ENCODE measurements around the gene RSPO4.

GRCh38 chr20:1022871-1023270 is 20.8 kb upstream of the RSPO4 start:
- TF ChIP-seq REST (IDR thresholded peaks at IDR 0.05; ENCODE audit: borderline replicate concordance) (no peak), REST (CRISPR knock-in tag; IDR thresholded peaks at IDR 0.05; ENCODE audit: low read depth) (no peak), POLR2AphosphoS5 (IDR thresholded peaks at IDR 0.05; ENCODE audit: control insufficient read depth, insufficient read depth, low read depth, low read length) (no peak), CAMTA2 (CRISPR knock-in tag; conservative IDR thresholded peaks at IDR 0.05) (no peak), BCLAF1 (IDR thresholded peaks at IDR 0.05; ENCODE audit: borderline replicate concordance in 1 of 2, control insufficient read depth in 1 of 2, low read depth in 2 of 2, low read length in 1 of 2) (no peak), EZH2 (IDR thresholded peaks at IDR 0.05; ENCODE audit: borderline replicate concordance, low read depth, low read length) (no peak), CHD1 (IDR thresholded peaks at IDR 0.05; ENCODE audit: low read length) (no peak), IRF9 (tag; IDR thresholded peaks at IDR 0.05) (no peak), HNRNPL (IDR thresholded peaks at IDR 0.05; ENCODE audit: low read depth, low read length) (no peak), RB1 (IDR thresholded peaks at IDR 0.05; ENCODE audit: low read depth) (no peak)
- TF ChIP-seq, protein P1, sequence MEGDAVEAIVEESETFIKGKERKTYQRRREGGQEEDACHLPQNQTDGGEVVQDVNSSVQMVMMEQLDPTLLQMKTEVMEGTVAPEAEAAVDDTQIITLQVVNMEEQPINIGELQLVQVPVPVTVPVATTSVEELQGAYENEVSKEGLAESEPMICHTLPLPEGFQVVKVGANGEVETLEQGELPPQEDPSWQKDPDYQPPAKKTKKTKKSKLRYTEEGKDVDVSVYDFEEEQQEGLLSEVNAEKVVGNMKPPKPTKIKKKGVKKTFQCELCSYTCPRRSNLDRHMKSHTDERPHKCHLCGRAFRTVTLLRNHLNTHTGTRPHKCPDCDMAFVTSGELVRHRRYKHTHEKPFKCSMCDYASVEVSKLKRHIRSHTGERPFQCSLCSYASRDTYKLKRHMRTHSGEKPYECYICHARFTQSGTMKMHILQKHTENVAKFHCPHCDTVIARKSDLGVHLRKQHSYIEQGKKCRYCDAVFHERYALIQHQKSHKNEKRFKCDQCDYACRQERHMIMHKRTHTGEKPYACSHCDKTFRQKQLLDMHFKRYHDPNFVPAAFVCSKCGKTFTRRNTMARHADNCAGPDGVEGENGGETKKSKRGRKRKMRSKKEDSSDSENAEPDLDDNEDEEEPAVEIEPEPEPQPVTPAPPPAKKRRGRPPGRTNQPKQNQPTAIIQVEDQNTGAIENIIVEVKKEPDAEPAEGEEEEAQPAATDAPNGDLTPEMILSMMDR (IDR thresholded peaks at IDR 0.05 in 2 of 3, conservative IDR thresholded peaks at IDR 0.05 in 1 of 3; ENCODE audit: insufficient read depth in 2 of 3, low read depth in 1 of 3, low read length in 3 of 3), result no peak
- TF ChIP-seq, protein P2, sequence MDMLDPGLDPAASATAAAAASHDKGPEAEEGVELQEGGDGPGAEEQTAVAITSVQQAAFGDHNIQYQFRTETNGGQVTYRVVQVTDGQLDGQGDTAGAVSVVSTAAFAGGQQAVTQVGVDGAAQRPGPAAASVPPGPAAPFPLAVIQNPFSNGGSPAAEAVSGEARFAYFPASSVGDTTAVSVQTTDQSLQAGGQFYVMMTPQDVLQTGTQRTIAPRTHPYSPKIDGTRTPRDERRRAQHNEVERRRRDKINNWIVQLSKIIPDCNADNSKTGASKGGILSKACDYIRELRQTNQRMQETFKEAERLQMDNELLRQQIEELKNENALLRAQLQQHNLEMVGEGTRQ (CRISPR knock-in tag; IDR thresholded peaks at IDR 0.05), result no peak
